ENCODE data around the gene ATG4A. TPM values are rescaled to one million over a fixed set of nuclear protein-coding genes. Genes with fewer than 3 reads are reported as not detected.

Gene ATG4A
- total RNA-seq (ENCODE audit: low replicate concordance) = 5.4 and 14.1 TPM in 2 replicates

GRCh38 chrX:108091264-108091877 is at the start of gene ATG4A, which contains the start of gene PSMD10:
TSS of gene ATG4A (plus strand) at chrX:108091778. CDS start at chrX:108091827, 49 bp downstream.
TSS of gene PSMD10 (minus strand) at chrX:108091542. CDS start at chrX:108091520, 22 bp downstream.

GRCh38 chrX:108044554-108045256 is 46.9 kb upstream of the ATG4A start, which contains the start of gene VSIG1:
TSS of gene VSIG1 (plus strand) at chrX:108045065. CDS start at chrX:108045131, 66 bp downstream.

Other genes with a start within 250 kb of the ATG4A start
- not detected in 2 replicates for gene TEX13B, start 109.4 kb upstream of the ATG4A start, total RNA-seq (ENCODE audit: low replicate concordance)
- gene VSIG1, start 46.7 kb upstream of the ATG4A start, total RNA-seq (ENCODE audit: low replicate concordance) = 0.90 TPM in 1 of 2 replicates, not detected in the other
- 78.6 and 96.7 TPM in 2 replicates for gene PSMD10, start 236 bp upstream of the ATG4A start, total RNA-seq (ENCODE audit: low replicate concordance)

Data from smooth muscle cell of the coronary artery (primary cell).